ENCODE measurements around the gene OR6K6. TPM values are rescaled to one million over a fixed set of nuclear protein-coding genes. Genes with fewer than 3 reads are reported as not detected.

Gene OR6K6
- total RNA-seq, 6 experiments from 2014 or later: not detected

GRCh38 chr1:158730453-158730852, 24.1 kb upstream of the OR6K6 start:
- Mint-ChIP-seq H3K4me3 (no peak overlapping the region), H3K36me3 (ENCODE audit: low read depth) (no peaks in the 10 kb centered on the region; the same call in 1 of the 2 replicates), H3K9me3 (peaks cover 4% of the 10 kb centered on the region), H3K4me1 (ENCODE audit: low read depth) (no peaks in the 10 kb centered on the region), H3K27ac (no peak overlapping the region), H3K27me3 (ENCODE audit: insufficient read depth) (no peaks in the 10 kb centered on the region; the same call in none of the 2 replicates)
- TF ChIP-seq CTCF (IDR thresholded peaks at IDR 0.05): no peak
- no peak for DNase-seq

- Mint-ChIP-seq H3K4me1 (ENCODE audit: low read depth) (no peaks in the 10 kb centered on the region), H3K27ac (no peak overlapping the region), H3K36me3 (ENCODE audit: low read depth) (no peaks in the 10 kb centered on the region; the same call in 1 of the 2 replicates), H3K9me3 (peaks cover 4% of the 10 kb centered on the region), H3K4me3 (no peak overlapping the region), H3K27me3 (ENCODE audit: insufficient read depth) (no peaks in the 10 kb centered on the region; the same call in 1 of the 2 replicates)
- DNase-seq: no peak
- no peak for TF ChIP-seq CTCF (IDR thresholded peaks at IDR 0.05)
These were observed 22.8 kb upstream of the OR6K6 start for GRCh38 chr1:158731707-158732106.

- Mint-ChIP-seq H3K9me3 (peaks cover 8% of the 10 kb centered on the region), H3K27ac (no peak overlapping the region), H3K4me1 (ENCODE audit: low read depth) (no peaks in the 10 kb centered on the region), H3K4me3 (no peak overlapping the region), H3K27me3 (ENCODE audit: insufficient read depth) (no peaks in the 10 kb centered on the region; the same call in 1 of the 2 replicates), H3K36me3 (ENCODE audit: low read depth) (no peaks in the 10 kb centered on the region; the same call in 1 of the 2 replicates)
- DNase-seq: no peak
- no peak for TF ChIP-seq CTCF (IDR thresholded peaks at IDR 0.05)
These were observed 22.0 kb upstream of the OR6K6 start for GRCh38 chr1:158732524-158732923.

GRCh38 chr1:158735848-158736247, 18.7 kb upstream of the OR6K6 start:
- H3K36me3 Mint-ChIP-seq (ENCODE audit: low read depth): no peaks in the 10 kb centered on the region; the same call in 1 of the 2 replicates
- no peak for TF ChIP-seq CTCF (IDR thresholded peaks at IDR 0.05)
- peaks cover 21% of the 10 kb centered on the region for H3K9me3 Mint-ChIP-seq
- no peaks in the 10 kb centered on the region; the same call in 1 of the 2 replicates for H3K27me3 Mint-ChIP-seq (ENCODE audit: insufficient read depth)
- no peak overlapping the region for H3K27ac Mint-ChIP-seq
- DNase-seq: no peak
- no peak overlapping the region for H3K4me3 Mint-ChIP-seq
- H3K4me1 Mint-ChIP-seq (ENCODE audit: low read depth): no peaks in the 10 kb centered on the region

GRCh38 chr1:158752155-158752712, 2.3 kb upstream of the OR6K6 start:
- Mint-ChIP-seq H3K4me3 (no peak overlapping the region), H3K36me3 (ENCODE audit: low read depth) (no peaks in the 10 kb centered on the region)
- no peak for TF ChIP-seq CTCF (IDR thresholded peaks at IDR 0.05)

More at GRCh38 chr1:158752155-158752712, 2.3 kb upstream of the OR6K6 start:
- H3K9me3 Mint-ChIP-seq: peaks cover 6% of the 10 kb centered on the region
- H3K27ac Mint-ChIP-seq: no peak overlapping the region
- DNase-seq: no peak
- H3K4me1 Mint-ChIP-seq (ENCODE audit: low read depth): no peaks in the 10 kb centered on the region
- H3K27me3 Mint-ChIP-seq (ENCODE audit: insufficient read depth): no peaks in the 10 kb centered on the region
